ENCODE data around the gene OIT3. TPM values are rescaled to one million over a fixed set of nuclear protein-coding genes. Genes with fewer than 3 reads are reported as not detected.

The OIT3 gene
- total and polyA plus RNA-seq, 2 of the 4 experiments (the other 2 are of a cell fraction): not detected

DNA sequence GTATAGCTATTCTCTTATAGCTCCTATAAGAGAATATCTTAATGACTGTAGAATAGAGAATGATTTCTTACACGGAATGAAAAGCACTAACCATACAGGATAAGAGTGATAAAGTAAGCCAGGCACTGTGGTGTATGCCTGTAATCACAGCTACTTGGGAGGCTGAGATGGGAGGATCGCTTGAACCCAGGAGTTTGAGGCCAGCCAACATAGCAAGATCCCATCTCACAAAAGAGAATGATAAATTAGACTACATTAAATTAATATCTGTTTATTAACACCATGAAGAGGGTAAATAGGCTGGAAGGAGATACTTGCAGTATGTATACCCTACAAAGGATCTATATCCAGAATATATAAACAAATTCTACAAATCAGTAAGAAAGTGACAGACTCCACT lies 12.2 kb upstream of the OIT3 start:
- no peaks in the 10 kb centered on the region for H3K9me1 ChIP-seq (ENCODE audit: insufficient read depth, low read length)
- H4K5ac ChIP-seq (ENCODE audit: low read depth, low read length): no peak overlapping the region
- TF ChIP-seq, protein P1, sequence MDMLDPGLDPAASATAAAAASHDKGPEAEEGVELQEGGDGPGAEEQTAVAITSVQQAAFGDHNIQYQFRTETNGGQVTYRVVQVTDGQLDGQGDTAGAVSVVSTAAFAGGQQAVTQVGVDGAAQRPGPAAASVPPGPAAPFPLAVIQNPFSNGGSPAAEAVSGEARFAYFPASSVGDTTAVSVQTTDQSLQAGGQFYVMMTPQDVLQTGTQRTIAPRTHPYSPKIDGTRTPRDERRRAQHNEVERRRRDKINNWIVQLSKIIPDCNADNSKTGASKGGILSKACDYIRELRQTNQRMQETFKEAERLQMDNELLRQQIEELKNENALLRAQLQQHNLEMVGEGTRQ (IDR thresholded peaks at IDR 0.05; ENCODE audit: low read depth, low read length): no peak
- TF ChIP-seq NFE2L2 (IDR thresholded peaks at IDR 0.05; ENCODE audit: low read depth, low read length) (no peak), RFX5 (IDR thresholded peaks at IDR 0.05; ENCODE audit: low read depth, low read length) (no peak), CHD1 (IDR thresholded peaks at IDR 0.05; ENCODE audit: low read depth, low read length) (no peak), FOS (IDR thresholded peaks at IDR 0.05; ENCODE audit: low read depth, low read length) (no peak), POLR2A (IDR thresholded peaks at IDR 0.05; ENCODE audit: low read depth, low read length) (no peak), BHLHE40 (IDR thresholded peaks at IDR 0.05; ENCODE audit: low read depth, low read length) (no peak), MAFK (IDR thresholded peaks at IDR 0.05; ENCODE audit: low read depth, low read length) (no peak), MXI1 (IDR thresholded peaks at IDR 0.05; ENCODE audit: borderline replicate concordance, low read depth, low read length) (no peak), RCOR1 (IDR thresholded peaks at IDR 0.05; ENCODE audit: insufficient replicate concordance, low read length) (no peak), MAZ (IDR thresholded peaks at IDR 0.05; ENCODE audit: borderline replicate concordance, low read depth, low read length) (no peak), RAD21 (IDR thresholded peaks at IDR 0.05; ENCODE audit: low read length) (no peak)
- TF ChIP-seq, protein P2, sequence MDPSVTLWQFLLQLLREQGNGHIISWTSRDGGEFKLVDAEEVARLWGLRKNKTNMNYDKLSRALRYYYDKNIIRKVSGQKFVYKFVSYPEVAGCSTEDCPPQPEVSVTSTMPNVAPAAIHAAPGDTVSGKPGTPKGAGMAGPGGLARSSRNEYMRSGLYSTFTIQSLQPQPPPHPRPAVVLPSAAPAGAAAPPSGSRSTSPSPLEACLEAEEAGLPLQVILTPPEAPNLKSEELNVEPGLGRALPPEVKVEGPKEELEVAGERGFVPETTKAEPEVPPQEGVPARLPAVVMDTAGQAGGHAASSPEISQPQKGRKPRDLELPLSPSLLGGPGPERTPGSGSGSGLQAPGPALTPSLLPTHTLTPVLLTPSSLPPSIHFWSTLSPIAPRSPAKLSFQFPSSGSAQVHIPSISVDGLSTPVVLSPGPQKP (IDR thresholded peaks at IDR 0.05; ENCODE audit: borderline replicate concordance, low read depth, low read length): no peak
- TF ChIP-seq, protein P3, sequence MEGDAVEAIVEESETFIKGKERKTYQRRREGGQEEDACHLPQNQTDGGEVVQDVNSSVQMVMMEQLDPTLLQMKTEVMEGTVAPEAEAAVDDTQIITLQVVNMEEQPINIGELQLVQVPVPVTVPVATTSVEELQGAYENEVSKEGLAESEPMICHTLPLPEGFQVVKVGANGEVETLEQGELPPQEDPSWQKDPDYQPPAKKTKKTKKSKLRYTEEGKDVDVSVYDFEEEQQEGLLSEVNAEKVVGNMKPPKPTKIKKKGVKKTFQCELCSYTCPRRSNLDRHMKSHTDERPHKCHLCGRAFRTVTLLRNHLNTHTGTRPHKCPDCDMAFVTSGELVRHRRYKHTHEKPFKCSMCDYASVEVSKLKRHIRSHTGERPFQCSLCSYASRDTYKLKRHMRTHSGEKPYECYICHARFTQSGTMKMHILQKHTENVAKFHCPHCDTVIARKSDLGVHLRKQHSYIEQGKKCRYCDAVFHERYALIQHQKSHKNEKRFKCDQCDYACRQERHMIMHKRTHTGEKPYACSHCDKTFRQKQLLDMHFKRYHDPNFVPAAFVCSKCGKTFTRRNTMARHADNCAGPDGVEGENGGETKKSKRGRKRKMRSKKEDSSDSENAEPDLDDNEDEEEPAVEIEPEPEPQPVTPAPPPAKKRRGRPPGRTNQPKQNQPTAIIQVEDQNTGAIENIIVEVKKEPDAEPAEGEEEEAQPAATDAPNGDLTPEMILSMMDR (conservative IDR thresholded peaks at IDR 0.05; ENCODE audit: low read depth, low read length): no peak
- no peak overlapping the region for H2BK15ac ChIP-seq (ENCODE audit: low read depth, low read length)
- no peak overlapping the region for H2BK120ac ChIP-seq (ENCODE audit: low read depth, low read length)
- no peak overlapping the region for H3K23ac ChIP-seq (ENCODE audit: low read depth, low read length)
- no peak overlapping the region for H4K8ac ChIP-seq (ENCODE audit: low read depth in 2 of 2, low read length in 2 of 2)
- H3K27me3 ChIP-seq (ENCODE audit: control insufficient read depth, insufficient read depth, low read length): no peaks in the 10 kb centered on the region
- H4K20me1 ChIP-seq (ENCODE audit: insufficient read depth, low read length): no peaks in the 10 kb centered on the region
- no peak overlapping the region for H3K4ac ChIP-seq (ENCODE audit: low read depth, low read length)
- peaks cover 3% of the 10 kb centered on the region; the same call in 1 of the 2 replicates for H3K36me3 ChIP-seq (ENCODE audit: control insufficient read depth, insufficient read depth, low read length)
- dilution Hi-C loops (cut with HindIII; ENCODE audit: low sequenced_read_pairs, unreplicated experiment) (no loop called here), intact Hi-C loops (cut with micrococcal nuclease) (no loop called here), in situ Hi-C loops (cut with MboI; ENCODE audit: low sequenced_read_pairs) (no loop called here)
- WGBS, 2 experiments (ENCODE audit: extremely low coverage in 2 of 2, insufficient read length in 1 of 2): no CpG with 5 or more reads among the region's 2 CpGs
- no TSS peak for BruUV-seq (replicated peaks)
- no peak overlapping the region for H2AK5ac ChIP-seq (ENCODE audit: low read depth, low read length)
- 0 out of 2 replicates have a peak, but pooled peaks cover 2% of the 10 kb centered on the region for H3K9me3 ChIP-seq (ENCODE audit: control insufficient read depth, insufficient read depth, low read length)
- H3K14ac ChIP-seq (replicated peaks; ENCODE audit: low read depth, low read length): no peak overlapping the region
- H3K4me2 ChIP-seq (ENCODE audit: low read depth, low read length): no peak overlapping the region
- no peak overlapping the region for H3K4me3 ChIP-seq (ENCODE audit: insufficient read depth, low read depth, low read length)
- POLR2A ChIA-PET (ENCODE audit: unreplicated experiment): no interaction called here
- H3K79me1 ChIP-seq (ENCODE audit: low read depth in 1 of 2, low read length in 2 of 2): no peaks in the 10 kb centered on the region; a peak in 1 of 4 replicates
- no peak overlapping the region for H3K18ac ChIP-seq (ENCODE audit: low read depth, low read length)
- H4K91ac ChIP-seq (ENCODE audit: insufficient read depth, low read depth, low read length): no peak overlapping the region
- ATAC-seq (ENCODE audit: low read depth) (no peak), DNase-seq (no peak)
- H3K4me1 ChIP-seq (ENCODE audit: control insufficient read depth, insufficient read depth, low read length): no peaks in the 10 kb centered on the region; the same call in 1 of the 2 replicates
- H2AK9ac ChIP-seq (replicated peaks; ENCODE audit: low read depth, low read length, poor library complexity): no peak overlapping the region
- CTCF ChIA-PET: no interaction called here
- no peak overlapping the region for H3K56ac ChIP-seq (ENCODE audit: extremely low read depth, insufficient read depth, low read length)
- H2AFZ ChIP-seq (replicated peaks; ENCODE audit: low read length, poor library complexity): no peak overlapping the region
- H2BK20ac ChIP-seq (ENCODE audit: low read depth, low read length): no peak overlapping the region
- no peak overlapping the region for H3K27ac ChIP-seq (ENCODE audit: insufficient read depth, low read length)
- no peak overlapping the region for H2BK5ac ChIP-seq (ENCODE audit: low read depth, low read length, poor library complexity, severe bottlenecking)
- no peak overlapping the region for H3K9ac ChIP-seq (ENCODE audit: low read depth, low read length)
